NCI-H1105 treated with DMSO at 0.1 percent for 48 hours (cell line): Measurements from ENCODE around the gene ERO1B.
"Not testable (repeated sequence)": the region's sequence is repeated elsewhere in the genome, so short reads cannot be mapped to it uniquely, and the experiment has no call there.

Source experiments
- DNase-seq: peaks from one replicate; lab custom pipeline; 2025; lab: John Stamatoyannopoulos, UW

ERO1B gene

DNA sequence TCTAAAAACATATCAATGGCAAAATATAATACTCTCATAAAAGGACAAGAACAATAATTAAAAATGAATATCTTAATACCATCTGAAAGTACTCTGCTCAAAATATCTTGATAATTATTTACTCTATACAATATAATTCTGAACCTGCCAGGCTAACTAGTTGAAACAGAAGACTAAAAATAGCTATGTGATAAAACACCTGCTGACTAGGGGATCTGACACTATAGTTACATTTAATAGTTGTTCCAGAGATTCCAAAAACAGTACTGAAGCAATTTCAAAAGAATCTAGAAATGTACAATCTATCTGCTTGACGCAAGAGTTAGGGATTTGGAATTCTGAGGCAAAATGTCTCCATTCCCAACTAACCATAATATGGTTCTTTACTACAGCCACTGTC lies 30.2 kb downstream of the ERO1B start:
- no peak for DNase-seq

DNA sequence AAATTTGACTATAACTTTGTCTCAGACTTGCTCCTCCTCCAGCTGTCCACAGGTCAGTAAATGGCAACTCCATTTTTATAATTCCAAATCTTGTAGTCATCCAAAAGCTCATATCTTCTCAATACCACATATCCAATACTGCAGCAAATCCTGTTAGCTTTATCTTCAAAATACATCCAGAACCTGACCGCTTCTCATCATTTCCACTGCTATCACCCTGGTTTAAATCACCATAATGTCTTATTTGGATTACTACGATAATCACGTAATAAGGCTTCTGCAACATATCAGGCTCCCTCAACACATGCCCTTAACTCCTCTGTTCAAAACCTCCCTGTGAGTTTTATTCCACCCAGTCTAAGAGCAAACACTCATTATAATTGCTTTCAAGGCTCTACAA lies 34.5 kb downstream of the ERO1B start:
- DNase-seq: no peak

DNA sequence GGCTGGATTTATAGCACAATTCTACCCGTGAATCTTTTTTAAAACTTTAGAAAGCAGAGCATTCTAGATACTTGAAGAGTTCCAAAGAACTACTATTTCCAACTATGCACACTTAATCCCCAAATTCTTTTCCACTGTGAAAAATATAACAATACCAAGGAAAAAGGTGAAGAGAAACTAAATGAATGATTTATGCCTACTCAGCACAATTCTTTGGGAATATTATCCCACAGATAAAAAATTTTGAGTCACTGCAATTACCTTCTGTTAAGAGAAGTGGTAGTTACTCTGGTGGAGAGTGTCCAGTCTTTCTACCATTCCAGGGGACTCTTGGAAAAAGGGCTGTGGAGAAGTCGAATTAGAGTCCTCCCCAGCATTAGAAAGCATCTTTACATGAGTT lies 39.2 kb downstream of the ERO1B start:
- no peak for DNase-seq

DNA sequence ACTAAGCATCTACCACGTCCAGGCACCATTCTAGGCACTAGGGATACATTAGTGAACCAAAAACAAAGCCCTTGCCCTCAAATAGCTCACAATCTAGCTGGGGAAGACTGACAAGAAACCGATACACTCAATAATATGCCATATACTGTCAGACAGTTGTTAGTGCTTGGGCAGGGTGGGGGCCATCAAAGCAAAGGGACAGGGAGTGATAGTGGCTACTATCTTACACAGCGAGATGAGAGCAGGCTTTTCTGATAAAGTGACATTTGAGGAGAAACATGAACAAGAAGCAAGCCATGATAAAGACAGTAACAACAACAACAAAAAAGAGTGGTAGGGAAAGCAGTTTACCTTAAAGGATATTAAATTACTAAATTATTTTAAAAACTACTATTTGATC lies 41.1 kb downstream of the ERO1B start:
- no peak for DNase-seq

DNA sequence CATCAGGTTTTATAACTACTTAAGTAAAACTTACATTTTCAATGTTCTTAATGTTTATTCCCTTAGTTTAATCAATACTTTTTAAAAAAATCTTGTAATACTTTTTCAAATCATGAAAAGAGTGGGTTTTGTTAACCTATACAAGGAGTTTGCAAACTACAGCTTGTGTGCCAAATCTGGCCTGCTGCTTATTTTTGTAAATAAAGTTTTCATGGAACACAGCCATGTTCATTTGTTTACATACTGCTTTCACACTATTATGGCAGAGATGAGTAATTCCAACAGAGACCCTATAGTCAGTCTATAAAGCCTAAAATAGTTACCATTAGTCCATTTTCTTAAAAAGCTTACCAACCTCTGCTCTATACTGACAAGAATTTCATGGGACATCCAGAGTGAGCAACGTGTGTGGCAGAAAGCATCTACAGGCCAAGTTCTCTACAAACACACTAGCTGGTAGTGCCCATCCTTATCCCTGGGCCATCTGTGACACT lies 42.6 kb downstream of the ERO1B start:
- DNase-seq: no peak

DNA sequence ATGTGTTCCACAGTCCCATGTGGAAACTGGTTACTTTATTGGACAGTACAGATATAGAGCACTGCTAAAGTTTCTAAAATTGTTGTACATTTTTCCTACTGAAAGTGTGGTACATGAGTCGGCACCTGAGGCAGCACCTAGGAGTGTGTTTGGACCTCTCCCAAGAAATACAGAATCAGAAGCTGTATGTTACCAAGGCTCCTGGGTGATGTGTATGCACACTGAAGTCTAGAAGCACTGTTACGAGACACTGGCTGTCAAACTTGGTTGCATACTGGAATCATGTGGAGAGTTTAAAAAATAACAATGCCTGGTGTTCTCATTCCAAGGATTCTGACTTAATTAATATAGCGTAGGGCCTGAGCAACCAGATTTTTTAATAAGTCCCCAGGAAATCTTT lies 46.6 kb downstream of the ERO1B start:
- no peak for DNase-seq

DNA sequence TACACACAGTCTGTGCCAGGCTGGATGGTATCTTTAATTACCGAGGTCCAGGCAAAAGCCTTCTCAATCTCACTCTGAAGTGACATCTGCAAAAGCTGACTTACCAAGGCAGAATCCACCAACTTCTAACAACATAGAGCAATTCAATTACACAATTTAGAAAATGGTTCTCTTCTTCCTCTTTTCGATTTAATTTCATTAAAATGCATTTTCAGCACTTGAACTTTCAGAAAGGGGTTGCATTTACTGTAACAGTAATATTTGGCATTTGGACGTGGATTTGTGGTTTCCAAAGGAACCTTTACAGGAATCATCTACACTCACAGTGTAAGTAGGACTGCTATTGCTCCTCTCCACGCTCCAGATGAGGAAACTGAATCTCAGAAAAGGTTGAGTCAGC lies 53.3 kb downstream of the ERO1B start:
- no peak for DNase-seq

DNA sequence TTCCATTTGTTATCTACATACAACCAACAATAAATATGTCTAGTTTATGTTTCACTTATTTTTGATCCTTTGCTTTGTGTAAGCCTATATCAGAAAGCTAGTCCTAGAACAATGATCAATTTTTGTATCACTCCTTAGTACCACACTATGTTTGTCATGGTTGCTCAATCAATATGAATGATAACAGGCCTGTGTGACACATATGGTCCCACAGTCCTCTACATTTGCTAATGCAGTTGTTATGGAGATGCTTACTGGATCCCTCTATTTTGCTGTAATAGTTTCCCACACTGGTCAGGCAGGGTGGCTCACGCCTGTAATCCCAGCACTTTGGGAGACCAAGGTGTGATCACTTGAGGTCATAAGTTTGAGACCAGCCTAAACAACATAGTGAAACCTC lies 59.1 kb downstream of the ERO1B start:
- no peak for DNase-seq

DNA sequence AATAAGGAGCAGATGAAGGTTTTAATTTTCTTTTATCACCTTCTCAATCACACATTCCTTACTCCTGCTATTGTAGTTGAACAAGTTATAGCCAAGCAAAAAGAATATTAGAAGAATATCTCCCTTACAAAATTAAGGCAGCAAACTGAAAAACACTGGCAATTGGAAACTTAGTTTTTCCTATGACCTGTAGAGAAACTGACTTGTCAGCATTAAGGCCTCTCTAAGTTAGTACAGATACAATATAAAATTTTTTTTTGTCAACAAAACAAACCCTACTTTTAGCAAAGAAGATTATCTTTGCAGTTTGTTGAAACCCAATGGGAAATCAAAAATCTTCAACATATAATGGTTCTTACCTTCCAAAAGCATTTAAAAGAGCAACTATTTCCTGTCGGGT lies 61.3 kb downstream of the ERO1B start:
- DNase-seq: no peak

DNA sequence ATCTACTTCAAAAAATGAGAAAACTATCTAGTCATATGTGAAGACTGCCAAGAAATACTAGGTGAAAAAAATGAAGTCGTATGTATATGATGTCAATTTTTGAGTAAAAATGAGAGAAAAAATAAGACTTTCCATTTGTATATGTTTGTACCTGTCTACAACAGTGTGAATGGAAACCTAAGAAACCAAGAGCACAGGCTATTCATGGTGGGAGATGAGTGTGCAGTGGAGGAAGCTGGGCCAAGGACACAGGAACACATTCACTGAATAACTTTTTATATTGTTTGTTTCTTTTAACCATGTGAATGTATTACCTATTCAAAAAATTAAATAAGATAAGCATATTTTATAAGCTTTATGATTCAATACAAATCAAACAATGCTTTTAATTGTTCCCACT lies 67.0 kb downstream of the ERO1B start:
- DNase-seq: no peak

DNA sequence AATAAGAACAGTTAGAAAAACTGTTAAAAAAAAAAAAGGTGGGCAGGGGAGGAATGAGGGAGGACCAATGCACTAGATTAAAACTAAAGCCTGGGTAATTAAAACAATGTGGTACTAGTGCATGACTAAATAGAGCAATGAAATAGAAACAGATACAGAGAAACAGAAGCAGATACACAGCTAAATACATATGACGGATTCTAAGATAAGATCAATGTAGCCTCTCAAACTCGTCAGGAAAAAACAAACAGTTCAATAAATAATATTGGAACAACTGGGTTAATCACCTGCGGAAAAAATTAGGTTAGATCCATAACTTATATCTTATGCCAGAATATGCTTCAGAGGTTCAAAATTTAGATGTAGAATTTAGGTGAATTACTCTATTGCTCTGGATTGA lies 68.2 kb downstream of the ERO1B start:
- DNase-seq: no peak

DNA sequence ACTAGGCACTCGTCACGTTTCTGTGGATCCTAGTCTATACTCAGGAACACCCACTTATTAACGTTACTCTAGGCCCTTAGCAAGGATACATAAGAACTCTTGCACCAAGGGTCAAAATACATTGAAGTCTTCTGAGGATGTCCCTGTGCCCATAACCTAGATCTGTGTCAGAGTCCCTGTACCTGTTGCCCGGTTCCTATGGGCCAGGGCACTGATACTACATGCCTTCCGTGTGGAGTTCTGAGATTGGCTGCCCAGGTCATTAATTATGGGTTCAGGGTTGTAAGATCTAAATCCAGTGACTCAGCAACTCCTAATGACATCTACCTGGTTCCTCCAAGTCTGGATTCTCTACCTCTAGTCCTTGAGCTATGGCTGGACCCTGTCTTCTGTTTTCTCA lies 69.9 kb downstream of the ERO1B start:
- DNase-seq: no peak

DNA sequence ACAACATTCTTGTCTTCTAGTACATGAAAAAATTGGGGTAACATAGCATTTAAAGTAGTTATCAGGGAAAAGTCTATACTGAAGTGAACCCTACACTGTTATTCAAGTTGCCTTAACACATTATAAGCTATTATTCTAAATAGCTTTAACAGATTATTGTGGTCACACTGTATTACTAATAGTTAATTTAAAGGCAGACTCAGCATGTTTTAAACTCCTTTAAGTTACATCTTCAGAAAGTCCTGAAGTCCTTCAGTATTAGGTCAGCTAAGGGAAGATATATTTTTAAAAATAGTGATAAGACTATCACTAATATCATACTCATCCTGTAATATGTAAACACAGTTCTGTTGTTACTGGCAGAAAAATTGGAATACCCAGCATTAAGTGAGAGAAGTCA lies 72.0 kb downstream of the ERO1B start:
- DNase-seq: no peak

DNA sequence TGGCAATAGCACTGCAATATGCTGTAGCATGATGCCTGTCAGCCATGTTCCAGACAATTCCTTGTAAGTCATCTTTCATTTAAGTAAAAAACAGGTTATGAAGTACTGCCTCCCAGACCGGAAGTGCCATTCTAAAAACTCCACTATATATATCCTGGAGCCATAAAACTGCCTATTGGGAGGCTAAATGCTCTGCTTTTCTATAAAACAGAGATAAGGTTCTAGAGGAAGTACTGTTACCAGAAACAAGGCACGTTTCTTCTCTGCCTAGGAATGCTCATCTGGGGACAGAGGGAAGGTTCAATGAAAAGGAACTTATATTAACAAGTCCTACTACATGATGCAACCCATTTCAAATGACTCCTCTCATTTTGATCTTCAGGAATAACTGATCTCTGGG lies 72.6 kb downstream of the ERO1B start:
- no peak for DNase-seq

DNA sequence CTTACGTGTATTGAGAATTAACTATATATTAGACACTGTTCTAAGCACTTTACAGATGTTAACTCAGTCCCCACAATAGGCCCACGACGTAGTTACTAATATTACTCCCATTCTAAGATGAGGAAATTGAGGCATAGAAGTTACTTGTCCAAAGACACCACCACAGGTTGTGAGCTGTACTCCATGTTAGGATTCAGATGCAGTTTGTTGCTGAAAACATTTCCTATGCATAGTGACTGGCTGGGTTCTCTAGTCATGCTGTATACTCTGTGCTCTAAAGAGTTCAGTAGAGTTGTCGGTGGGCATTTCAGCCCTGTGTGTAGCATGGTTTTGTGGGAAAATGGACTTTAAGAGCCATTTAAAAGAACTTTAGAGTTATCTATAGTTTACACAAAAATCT lies 74.2 kb downstream of the ERO1B start:
- no peak for DNase-seq

DNA sequence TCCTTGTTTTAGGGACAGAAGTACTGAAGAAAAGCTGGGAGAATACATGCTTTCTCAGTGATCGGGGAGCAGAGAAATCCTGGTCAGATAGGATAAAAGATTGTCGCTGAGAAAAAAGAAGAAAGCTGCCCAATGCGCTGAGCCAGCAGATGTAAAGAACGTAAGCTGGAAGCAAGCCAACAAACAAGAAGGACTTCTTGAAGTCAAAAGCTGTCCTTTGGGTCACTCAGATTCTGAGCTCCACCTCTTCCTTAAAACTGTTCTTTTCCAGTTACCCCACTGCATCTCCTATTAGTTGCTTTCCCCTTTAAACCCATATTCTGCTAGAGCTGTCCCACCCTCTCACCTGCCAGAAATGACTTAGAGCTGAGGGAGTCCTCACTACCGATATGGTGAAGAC lies 74.6 kb downstream of the ERO1B start:
- DNase-seq: no peak

DNA sequence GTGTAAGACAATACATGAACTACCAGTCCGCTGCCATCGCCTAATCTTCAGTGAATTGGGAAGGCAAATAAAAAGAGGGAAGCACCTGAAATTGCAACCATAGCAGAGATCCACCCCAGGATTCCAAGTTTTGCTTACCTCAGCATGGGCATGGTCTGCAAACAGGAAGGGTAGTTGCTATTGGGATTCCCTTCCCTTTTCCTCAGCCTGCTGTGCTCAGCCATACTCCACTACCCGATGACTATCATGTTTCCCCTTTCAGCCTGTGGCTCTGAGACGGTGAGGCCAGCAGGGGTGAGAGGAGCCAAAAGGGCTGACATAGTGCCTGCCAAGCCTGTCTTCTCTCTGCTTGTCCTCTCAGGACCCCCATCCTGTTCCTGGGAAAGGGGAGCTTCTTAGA lies 75.2 kb downstream of the ERO1B start:
- DNase-seq: no peak

DNA sequence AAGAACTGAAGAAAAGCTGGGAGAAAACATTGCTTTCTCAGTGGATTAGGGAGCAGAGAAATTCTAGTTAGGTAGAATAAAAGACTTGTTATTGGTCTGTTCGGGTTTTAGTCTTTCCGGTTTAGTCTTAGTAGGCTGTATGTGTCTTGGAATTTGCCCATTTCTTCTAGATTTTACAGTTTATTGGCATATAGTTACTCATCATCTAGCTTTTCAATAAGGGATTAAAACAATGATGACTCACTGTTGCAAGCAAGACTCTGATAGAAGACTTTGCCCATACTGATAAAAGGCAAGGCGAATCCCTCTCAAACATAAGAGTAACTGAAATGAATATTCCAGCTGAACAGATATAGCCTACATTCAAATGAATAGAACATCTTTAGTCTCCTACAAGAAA lies 77.1 kb downstream of the ERO1B start:
- DNase-seq: no peak

DNA sequence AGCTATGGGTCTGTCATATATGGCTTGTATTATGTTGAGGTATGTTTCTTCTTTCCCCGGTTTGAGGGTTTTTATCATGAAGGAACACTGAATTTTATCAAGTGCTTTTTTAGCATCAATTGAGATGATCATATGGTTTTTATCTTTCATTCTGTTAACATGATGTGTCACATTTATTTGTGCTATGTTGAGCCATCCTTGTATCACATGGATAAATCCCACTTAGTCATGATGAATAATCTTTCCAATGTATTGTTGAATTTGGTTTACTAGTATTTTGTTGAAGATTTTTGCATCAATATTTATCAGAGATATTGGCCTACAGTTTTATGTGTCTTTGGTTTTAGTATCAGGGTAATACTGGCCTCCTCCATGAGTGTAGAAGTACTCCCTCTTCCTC lies 77.7 kb downstream of the ERO1B start:
- DNase-seq: no peak

DNA sequence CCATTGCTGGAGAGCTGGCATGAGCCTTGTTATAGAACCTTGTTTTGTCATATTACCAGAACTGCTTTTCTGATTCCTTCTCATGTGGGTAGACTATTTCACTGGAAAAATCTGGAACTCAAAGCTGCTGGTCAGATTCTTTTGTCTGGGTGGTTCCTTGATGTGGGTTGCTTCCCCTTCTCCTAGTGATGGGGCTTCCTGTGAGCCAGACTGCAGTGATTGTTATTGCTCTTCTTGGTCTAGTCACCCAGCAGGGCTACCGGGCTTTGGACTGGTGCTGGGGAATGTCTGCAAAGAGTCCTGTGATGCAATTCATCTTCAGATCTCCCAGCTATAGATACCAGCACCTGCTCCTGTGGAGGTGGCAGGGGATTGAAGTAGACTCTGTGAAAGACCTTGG lies 80.0 kb downstream of the ERO1B start:
- DNase-seq: no peak

DNA sequence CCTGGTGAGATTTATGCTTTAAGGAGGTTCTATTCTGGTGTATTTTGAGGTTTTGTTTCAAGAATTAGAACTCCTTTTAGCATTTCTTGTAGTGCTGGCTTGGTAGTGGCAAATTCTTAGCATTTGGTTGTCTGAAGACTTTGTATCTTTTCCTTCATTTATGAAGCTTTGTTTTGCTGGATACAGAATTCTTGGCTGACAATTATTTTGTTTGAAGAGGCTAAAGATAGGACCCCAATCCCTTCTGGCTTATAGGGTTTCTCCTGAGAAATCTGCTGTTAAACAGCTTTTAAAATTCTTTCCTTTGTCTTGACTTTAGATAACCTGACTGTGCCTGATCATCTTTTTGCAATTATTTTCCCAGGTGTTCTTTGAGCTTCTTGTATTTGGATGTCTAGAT lies 80.8 kb downstream of the ERO1B start:
- DNase-seq: no peak

DNA sequence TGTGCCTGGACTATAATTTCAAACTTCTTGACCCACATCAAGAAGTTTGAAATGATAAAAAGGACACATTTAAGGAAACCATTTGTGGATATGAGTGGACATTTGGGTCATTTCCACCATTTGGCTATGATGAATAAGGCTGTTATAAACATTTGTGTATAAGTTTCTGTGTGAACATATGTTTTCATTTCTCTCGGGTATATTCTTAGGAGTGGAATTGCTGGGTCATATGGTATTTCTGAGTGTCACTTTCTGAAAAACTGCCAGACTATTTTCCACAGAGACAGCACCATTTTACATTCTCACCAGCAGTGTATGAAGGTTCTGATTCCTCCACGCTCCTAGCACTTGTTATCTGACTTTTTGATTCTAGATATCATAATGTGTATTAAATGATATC lies 88.6 kb downstream of the ERO1B start:
- no peak for DNase-seq

DNA sequence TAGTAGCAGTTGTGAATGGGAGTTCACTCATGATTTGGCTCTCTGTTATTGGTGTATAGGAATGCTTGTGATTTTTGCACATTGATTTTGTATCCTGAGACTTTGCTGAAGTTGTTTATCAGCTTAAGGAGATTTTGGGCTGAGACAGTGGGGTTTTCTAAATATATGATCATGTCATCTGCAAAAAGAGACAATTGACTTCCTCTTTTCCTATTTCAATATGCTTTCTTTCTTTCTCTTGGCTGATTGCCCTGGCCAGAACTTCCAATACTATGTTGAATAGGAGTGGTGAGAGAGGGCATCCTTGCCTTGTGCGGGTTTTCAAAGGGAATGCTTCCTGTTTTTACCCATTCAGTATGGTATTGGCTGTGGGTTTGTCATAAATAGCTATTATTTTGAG lies 93.7 kb downstream of the ERO1B start:
- DNase-seq: not testable (repeated sequence)

DNA sequence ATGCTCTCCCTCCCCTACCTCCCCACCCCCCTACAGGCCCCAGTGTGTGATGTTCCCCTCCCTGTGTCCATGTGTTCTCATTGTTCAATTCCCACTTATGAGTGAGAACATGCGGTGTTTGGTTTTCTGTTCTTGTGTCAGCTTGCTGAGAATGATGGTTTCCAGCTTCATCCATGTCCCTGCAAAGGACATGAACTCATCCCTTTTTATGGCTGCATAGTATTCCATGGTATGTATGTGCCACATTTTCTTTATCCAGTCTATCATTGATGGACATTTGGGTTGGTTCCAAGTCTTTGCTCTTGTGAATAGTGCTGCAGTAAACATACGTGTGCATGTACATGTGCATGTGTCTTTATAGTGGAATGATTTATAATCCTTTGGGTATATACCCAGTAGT lies 95.3 kb downstream of the ERO1B start:
- DNase-seq: not testable (repeated sequence)

DNA sequence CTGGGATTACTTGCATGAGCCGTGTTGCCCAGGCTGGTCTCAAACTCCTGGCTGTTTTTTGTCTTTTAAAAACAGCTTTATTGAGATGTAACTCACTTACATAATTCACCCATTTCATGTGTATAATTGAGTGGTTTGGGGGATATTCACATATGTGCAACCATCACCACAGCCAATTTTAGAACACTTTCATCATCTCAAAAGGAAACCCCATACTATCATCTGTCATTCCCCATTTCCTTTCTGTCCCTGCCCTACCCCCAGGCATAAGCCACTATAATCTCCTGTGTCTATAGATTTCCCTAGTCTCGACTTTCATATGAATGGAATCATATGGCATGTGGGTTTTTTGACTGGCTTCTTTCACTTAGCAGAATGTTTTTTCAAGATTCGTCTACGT lies 96.1 kb downstream of the ERO1B start:
- DNase-seq: no peak
